Effector memory CD4-positive, alpha-beta T cell (primary cell): ENCODE data around the gene PAXIP1.

Experiments used
- DNase-seq, 3 donors: peaks; one replicate each; pipeline ENCODE4 v3.0.0-alpha.2; 2020
- H3K27ac ChIP-seq: 2 replicates; pipeline ENCODE4 v1.7.0; 2013; ENCODE audit warnings: mild to moderate bottlenecking, low read length, moderate library complexity; ENCODE audit not compliant: insufficient read depth, poor library complexity, severe bottlenecking
- H3K27me3 ChIP-seq: replicated peaks from 2 replicates; pipeline ENCODE4 v1.7.0; 2013; ENCODE audit warnings: mild to moderate bottlenecking, low read length; ENCODE audit not compliant: insufficient read depth, control insufficient read depth, poor library complexity, severe bottlenecking
- H3K36me3 ChIP-seq: 2 replicates; pipeline ENCODE4 v1.7.0; 2013; ENCODE audit warnings: mild to moderate bottlenecking, low read length, moderate library complexity; ENCODE audit not compliant: control insufficient read depth, insufficient read depth
- H3K4me1 ChIP-seq: 2 replicates; pipeline ENCODE4 v1.7.0; 2013; ENCODE audit warnings: low read length, mild to moderate bottlenecking; ENCODE audit not compliant: control insufficient read depth, insufficient read depth, poor library complexity, severe bottlenecking
- H3K4me3 ChIP-seq: 2 replicates; pipeline ENCODE4 v1.7.0; 2013; ENCODE audit warnings: low read length, low read depth, mild to moderate bottlenecking; ENCODE audit not compliant: insufficient read depth, poor library complexity, severe bottlenecking
- H3K9me3 ChIP-seq: 2 replicates; pipeline ENCODE4 v1.7.0; 2013; ENCODE audit warnings: mild to moderate bottlenecking, low read length, moderate library complexity; ENCODE audit not compliant: control insufficient read depth

Gene PAXIP1

DNA sequence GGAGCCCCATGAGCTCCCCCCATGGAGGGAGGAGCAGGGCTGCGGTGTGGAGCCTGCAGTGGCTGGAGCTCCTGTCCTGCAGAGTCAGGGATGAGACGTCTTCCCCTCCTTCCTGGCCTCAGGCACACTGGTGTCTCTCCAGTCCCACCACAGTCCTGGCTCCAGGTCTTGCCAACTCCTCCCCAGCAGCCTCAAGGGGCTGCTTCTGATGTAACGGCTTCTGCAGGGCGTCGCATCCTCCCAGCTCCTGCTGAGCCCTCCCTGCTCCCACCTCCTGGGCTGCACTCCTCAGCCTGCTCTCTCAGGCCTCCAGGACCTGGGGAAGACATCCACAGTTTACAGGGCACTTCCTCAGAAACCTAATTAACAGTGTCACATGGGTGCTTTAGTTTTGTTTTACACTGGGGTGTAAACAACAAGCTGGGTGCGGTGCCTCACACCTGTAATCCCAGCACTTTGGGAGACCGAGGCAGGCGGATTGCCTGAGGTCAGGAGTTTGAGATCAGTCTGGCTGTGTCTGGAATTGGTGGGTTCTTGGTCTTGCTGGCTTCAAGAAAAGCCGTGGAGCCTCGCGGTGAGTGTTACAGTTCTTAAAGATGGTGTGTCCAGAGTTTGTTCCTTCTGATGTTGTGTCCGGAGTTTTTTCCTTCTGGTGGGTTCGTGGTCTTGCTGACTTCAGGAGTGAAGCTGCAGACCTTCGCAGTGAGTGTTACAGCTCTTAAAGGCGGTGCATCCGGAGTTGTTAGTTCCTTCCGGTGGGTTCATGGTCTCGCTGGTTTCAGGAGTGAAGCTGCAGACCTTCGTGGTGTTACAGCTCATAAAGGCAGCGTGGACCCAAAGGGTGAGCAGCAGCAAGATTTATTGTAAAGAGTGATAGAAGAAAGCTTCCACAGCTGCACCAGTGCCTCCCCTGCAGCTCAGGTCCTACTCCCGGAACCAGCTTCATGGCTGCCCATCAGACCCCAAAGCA is 95.0 kb downstream of the PAXIP1 start:
- H3K4me1 ChIP-seq, result no peaks in the 10 kb centered on the region
- no peak for DNase-seq
- H3K36me3 ChIP-seq, result no peaks in the 10 kb centered on the region
- no peaks in the 10 kb centered on the region for H3K9me3 ChIP-seq
- no peak overlapping the region for H3K27ac ChIP-seq
- no peak overlapping the region for H3K4me3 ChIP-seq
- no peaks in the 10 kb centered on the region for H3K27me3 ChIP-seq

DNA sequence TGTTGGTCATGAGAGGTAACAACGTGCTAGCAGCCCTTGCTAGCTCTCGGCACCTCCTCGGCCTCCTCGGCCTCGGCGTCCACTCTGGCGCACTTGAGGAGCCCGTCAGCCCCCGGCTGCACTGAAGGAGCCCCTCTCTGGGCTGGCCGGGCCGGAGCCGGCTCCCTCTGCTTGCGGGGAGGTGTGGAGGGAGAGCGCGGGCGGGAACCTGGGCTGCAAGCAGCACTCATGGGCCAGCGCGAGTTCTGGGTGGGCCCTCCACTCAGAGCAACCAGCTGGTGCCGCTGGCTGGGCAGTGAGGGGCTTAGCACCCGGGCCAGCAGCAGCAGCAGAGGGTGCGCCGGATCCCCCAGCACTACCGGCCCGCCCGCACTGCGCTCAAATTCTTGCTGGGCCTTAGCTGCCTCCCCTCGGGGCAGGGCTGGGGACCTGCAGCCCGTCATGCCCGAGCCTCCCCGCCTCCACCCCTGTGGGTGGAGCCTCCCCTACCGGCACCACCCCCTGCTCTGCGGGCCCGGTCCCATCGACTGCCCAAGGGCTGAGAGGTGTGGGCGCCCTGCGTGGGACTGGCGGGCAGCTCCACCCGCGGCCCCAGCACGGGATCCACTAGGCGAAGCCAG is 96.1 kb downstream of the PAXIP1 start:
- Histone ChIP-seq H3K36me3 (no peaks in the 10 kb centered on the region), H3K27me3 (no peaks in the 10 kb centered on the region), H3K27ac (no peak overlapping the region), H3K4me3 (no peak overlapping the region), H3K9me3 (no peaks in the 10 kb centered on the region), H3K4me1 (no peaks in the 10 kb centered on the region)
- DNase-seq, result no peak

DNA sequence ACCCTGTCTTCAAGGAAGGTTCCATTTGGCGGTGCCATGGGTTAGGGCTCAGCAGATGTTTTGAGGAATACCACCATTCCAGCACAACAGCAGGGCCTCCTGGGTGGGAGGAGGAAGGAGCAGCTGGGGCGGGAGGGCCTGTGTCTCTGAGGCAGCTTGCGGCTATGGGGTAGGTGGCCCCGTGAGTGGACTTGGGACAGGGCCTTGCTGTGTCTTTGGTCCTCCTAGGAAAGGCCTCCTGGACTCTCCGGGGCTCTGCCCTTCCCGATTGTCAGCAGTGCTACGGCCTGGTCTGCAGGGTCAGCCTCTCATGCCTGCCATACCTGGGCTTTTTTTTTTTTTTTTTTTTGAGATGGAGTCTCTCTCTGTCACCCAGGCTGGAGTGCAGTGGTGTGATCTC is 96.7 kb downstream of the PAXIP1 start:
- no peak for DNase-seq
- H3K9me3 ChIP-seq, result no peaks in the 10 kb centered on the region
- no peak overlapping the region for H3K4me3 ChIP-seq
- no peaks in the 10 kb centered on the region for H3K36me3 ChIP-seq
- H3K27ac ChIP-seq, result no peak overlapping the region
- no peaks in the 10 kb centered on the region for H3K4me1 ChIP-seq
- no peaks in the 10 kb centered on the region for H3K27me3 ChIP-seq

DNA sequence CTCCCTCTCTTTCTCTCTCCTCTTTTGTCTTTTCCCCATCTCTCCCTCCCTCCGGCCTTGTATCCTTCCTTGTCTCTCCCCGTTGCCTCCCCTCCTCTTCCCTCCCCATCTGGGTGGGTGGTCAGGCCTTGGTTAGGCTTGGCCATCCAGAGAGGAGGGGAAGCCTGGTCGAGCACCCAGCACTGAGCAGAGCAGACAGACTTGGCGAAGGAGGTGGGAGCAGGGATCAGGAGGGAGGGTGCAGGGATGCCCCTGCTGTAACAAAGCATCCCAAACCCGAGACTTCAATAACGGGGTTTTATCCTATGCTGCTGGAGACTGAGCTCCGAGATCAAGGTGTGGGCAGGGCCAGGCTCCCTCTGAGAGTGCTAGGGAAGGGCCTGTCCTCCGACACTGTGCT is 97.3 kb downstream of the PAXIP1 start:
- H3K9me3 ChIP-seq, result no peaks in the 10 kb centered on the region
- H3K27ac ChIP-seq, result no peak overlapping the region
- no peaks in the 10 kb centered on the region for H3K27me3 ChIP-seq
- no peaks in the 10 kb centered on the region for H3K36me3 ChIP-seq
- no peak for DNase-seq
- H3K4me3 ChIP-seq, result no peak overlapping the region
- H3K4me1 ChIP-seq, result no peaks in the 10 kb centered on the region

DNA sequence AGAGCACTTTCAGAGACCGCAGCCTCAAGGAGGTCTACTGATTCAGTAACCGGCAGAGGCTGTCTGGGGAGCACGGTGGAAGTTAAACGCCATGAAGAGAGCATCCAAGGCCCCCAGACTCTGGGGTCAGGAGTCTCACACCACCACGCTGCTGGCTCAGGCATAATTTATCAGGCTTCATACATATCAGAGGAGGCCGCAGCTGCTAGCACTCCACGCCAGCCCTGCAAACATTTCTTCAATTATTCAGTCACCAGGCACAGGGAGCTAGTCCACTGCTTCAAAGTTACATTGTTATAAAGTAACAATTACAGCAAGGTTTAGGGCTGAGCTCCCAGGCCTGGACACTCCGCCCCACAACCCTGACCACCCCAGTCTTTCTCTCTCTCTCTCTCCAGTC is 97.8 kb downstream of the PAXIP1 start:
- Histone ChIP-seq H3K9me3 (no peaks in the 10 kb centered on the region), H3K4me1 (no peaks in the 10 kb centered on the region), H3K27ac (no peak overlapping the region), H3K36me3 (no peaks in the 10 kb centered on the region), H3K4me3 (no peak overlapping the region), H3K27me3 (no peaks in the 10 kb centered on the region)
- DNase-seq, result no peak

DNA sequence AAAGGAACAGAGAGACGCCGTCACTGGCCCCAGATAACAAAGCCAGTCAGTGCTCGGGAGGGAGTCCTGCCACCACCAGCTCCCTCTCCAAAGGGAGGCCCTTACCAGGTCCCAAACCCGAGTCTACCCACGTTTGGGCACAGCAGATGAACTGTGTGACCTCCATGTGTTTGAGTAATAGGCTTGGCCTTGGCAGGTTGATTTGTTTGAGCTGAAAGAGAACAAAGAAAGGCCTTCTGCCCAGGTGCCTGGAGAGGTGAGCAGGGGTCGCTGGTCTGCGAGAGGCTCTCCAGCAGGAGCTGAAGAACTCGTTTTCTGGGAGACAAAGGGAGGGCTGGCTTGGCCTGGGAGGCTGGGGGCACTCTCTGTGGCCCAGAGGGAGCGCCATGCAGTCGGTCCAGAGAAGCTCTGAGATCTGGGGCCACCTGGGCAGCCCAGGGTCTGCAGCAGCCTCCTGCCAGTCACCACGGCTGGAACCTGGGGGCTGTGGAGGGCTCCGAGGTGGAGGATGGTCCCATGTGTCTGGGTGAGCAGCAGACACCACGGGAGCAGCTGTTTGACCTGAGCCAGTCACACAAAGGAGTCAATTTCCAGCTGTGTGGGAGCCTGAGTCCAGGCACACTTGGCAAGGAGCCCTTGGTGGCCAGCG is 99.7 kb downstream of the PAXIP1 start:
- Histone ChIP-seq H3K27ac (no peak overlapping the region), H3K4me1 (no peaks in the 10 kb centered on the region), H3K9me3 (no peaks in the 10 kb centered on the region), H3K27me3 (no peaks in the 10 kb centered on the region), H3K36me3 (no peaks in the 10 kb centered on the region), H3K4me3 (no peak overlapping the region)
- DNase-seq, result no peak

DNA sequence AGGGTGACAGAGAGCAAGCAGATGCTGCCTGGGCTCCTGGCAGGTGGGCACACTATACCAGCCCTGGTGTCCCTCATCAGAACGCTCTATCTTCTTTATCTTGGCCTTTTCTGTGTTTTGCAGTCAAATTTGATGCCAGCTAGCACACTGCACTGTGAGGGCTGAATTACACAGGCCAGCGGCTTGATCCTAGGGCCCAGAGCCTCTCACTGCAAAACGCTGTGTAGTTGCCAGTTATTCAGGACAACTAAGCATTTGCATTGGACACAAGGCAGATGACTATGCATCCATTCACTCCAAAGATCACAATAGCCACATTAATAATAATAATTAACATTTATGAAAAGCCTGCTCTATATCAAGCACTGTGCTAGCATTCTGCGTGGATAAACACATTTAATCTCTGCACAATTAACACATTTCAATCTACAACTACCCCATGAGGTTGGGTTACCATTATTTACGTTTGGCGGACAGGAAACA is 100.3 kb downstream of the PAXIP1 start:
- Histone ChIP-seq H3K9me3 (no peaks in the 10 kb centered on the region), H3K27me3 (no peaks in the 10 kb centered on the region), H3K4me1 (no peaks in the 10 kb centered on the region), H3K36me3 (no peaks in the 10 kb centered on the region), H3K4me3 (no peak overlapping the region), H3K27ac (no peak overlapping the region)
- no peak for DNase-seq

DNA sequence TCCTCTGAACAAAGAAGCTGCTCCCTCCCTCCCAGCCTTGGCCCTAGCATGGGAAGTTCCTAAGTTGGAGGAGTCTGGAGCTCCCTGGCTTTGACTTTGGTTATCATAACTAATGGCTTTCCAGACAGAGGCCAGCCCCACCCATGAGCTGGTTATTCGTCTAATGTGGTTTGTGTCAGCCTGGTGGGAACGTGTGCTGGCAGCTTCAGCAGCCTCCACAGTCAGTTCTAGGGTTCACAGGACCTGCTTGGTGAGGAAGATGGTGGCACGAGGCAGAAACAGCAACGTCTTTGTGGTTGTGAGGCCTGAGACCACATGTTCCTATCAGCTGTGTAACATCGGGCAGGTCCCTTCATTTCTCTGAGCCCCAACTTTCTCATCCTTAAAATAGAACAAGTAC is 103.1 kb downstream of the PAXIP1 start:
- Histone ChIP-seq H3K27me3 (no peaks in the 10 kb centered on the region), H3K27ac (no peak overlapping the region), H3K36me3 (no peaks in the 10 kb centered on the region), H3K4me1 (no peaks in the 10 kb centered on the region), H3K4me3 (no peak overlapping the region), H3K9me3 (no peaks in the 10 kb centered on the region)
- no peak for DNase-seq

DNA sequence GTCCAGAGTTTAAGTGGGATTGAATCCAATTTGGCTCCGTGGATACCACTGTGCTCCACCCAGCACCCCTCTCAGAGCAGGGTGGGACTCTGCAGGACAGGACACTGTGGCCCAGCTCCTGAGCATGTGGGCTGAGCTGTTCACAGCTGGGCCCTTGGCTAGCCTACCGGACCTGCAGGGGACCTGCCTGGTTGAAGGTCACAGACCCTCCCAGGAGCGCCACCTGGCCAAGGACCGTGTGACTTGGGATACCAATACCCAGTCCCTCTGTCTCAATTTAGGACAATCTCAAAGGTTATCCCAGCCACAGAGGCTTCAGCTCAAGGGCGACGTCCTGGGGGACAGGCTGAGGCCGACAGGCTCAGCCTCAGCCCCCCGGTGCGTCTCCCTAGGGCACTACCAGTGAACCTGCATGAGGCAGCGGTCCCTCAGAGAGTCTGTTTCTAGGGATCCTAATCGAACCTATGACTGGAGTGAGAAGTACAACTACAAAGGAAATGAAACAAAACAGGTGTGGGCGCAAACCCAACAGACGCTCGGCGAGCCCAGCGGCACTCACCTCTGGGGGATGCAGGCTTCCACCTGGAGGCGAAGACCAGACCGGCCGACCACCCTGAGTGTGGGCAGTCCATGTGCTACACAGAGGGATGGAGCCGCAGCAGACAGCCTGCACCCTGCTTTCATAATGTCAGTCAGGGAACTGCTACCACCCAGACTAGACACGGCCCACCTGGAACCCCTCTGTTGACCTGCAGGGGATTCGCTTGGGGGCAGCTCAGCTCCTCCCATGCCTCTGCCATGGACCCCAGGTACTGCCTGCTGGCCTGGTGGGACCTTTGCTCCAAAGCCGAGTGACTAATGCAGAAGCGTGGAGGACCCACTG is 103.7 kb downstream of the PAXIP1 start:
- Histone ChIP-seq H3K9me3 (no peaks in the 10 kb centered on the region), H3K36me3 (no peaks in the 10 kb centered on the region), H3K27ac (no peak overlapping the region), H3K27me3 (no peaks in the 10 kb centered on the region), H3K4me3 (no peak overlapping the region), H3K4me1 (no peaks in the 10 kb centered on the region)
- DNase-seq, result no peak
